ENCODE results near the gene ATG13. TPM values are rescaled to one million over a fixed set of nuclear protein-coding genes. Genes with fewer than 3 reads are reported as not detected.

The ATG13 gene
- total RNA-seq, 2 experiments from 2014 or later = 46.4 to 53.2 TPM

GRCh38 chr11:46693597-46694012, 76.3 kb downstream of the ATG13 start:
- TF ChIP-seq EZH2phosphoT487 (IDR thresholded peaks at IDR 0.05; ENCODE audit: borderline replicate concordance, low read depth, low read length) = no peak
- TF ChIP-seq CTCF (conservative IDR thresholded peaks at IDR 0.05; ENCODE audit: low read length) = no peak
- Histone ChIP-seq H3K4me1 (ENCODE audit: insufficient read depth, low read length, poor library complexity, severe bottlenecking) (peaks cover under 1% of the 10 kb centered on the region), H3K79me2 (ENCODE audit: insufficient read depth, low read depth, low read length) (peaks cover under 1% of the 10 kb centered on the region; the same call in 1 of the 2 replicates), H2AFZ (ENCODE audit: low read length) (no peak overlapping the region), H3K36me3 (ENCODE audit: insufficient read depth, low read length) (peaks cover 24% of the 10 kb centered on the region), H3K9me2 (ENCODE audit: insufficient read depth, low read length) (no peaks in the 10 kb centered on the region), H3K4me3 (ENCODE audit: low read depth, low read length, poor library complexity, severe bottlenecking) (no peak overlapping the region), H4K20me1 (ENCODE audit: insufficient read depth, low read length) (no peaks in the 10 kb centered on the region), H3K4me2 (ENCODE audit: low read length) (no peak overlapping the region), H3K27ac (ENCODE audit: low read depth, low read length, poor library complexity, severe bottlenecking) (no peak overlapping the region), H3K9me3 (ENCODE audit: low read length) (no peaks in the 10 kb centered on the region)
- ChIA-PET CTCF (ENCODE audit: unreplicated experiment) (no interaction called here), POLR2A (interaction anchor here (0.6 to 1.2 kb wide), 3 partner anchors 8 to 32 kb away, joined by 3 to 4 read pairs (median 3); no protein-coding TSS in a partner anchor)
- BruUV-seq (replicated peaks) = no TSS peak
- DNase-seq (ENCODE audit: low spot score) = no peak
- intact Hi-C loops (cut with micrococcal nuclease; ENCODE audit: unreplicated experiment) = no loop called here

- intact Hi-C loops (cut with micrococcal nuclease; ENCODE audit: unreplicated experiment) = no loop called here
- DNase-seq (ENCODE audit: low spot score) = no peak
- POLR2A ChIA-PET = interaction anchor here (1.1 to 1.2 kb wide), 2 partner anchors 9 to 32 kb away, joined by 3 to 4 read pairs; no protein-coding TSS in a partner anchor
- BruUV-seq (replicated peaks) = no TSS peak
- H2AFZ ChIP-seq (ENCODE audit: low read length) = no peak overlapping the region
- peaks cover 5% of the 10 kb centered on the region; the same call in 1 of the 2 replicates for H3K79me2 ChIP-seq (ENCODE audit: insufficient read depth, low read depth, low read length)
- no peak overlapping the region for H3K4me3 ChIP-seq (ENCODE audit: low read depth, low read length, poor library complexity, severe bottlenecking)
- H3K9me3 ChIP-seq (ENCODE audit: low read length) = no peaks in the 10 kb centered on the region
- no peak for TF ChIP-seq CTCF (conservative IDR thresholded peaks at IDR 0.05; ENCODE audit: low read length)
- no peak for TF ChIP-seq EZH2phosphoT487 (IDR thresholded peaks at IDR 0.05; ENCODE audit: borderline replicate concordance, low read depth, low read length)
- H3K9me2 ChIP-seq (ENCODE audit: insufficient read depth, low read length) = no peaks in the 10 kb centered on the region
- H4K20me1 ChIP-seq (ENCODE audit: insufficient read depth, low read length) = no peaks in the 10 kb centered on the region
- H3K4me1 ChIP-seq (ENCODE audit: insufficient read depth, low read length, poor library complexity, severe bottlenecking) = peaks cover 5% of the 10 kb centered on the region
- no peak overlapping the region for H3K4me2 ChIP-seq (ENCODE audit: low read length)
- CTCF ChIA-PET (ENCODE audit: unreplicated experiment) = no interaction called here
- no peak overlapping the region for H3K27ac ChIP-seq (ENCODE audit: low read depth, low read length, poor library complexity, severe bottlenecking)
- peaks cover 24% of the 10 kb centered on the region for H3K36me3 ChIP-seq (ENCODE audit: insufficient read depth, low read length)
Observed at GRCh38 chr11:46694072-46694471, 76.7 kb downstream of the ATG13 start.

GRCh38 chr11:46694607-46695006, 77.3 kb downstream of the ATG13 start:
- Histone ChIP-seq H3K4me2 (ENCODE audit: low read length) (no peak overlapping the region), H3K79me2 (ENCODE audit: insufficient read depth, low read depth, low read length) (peaks cover 10% of the 10 kb centered on the region; the same call in 1 of the 2 replicates), H2AFZ (ENCODE audit: low read length) (no peak overlapping the region), H3K9me3 (ENCODE audit: low read length) (no peaks in the 10 kb centered on the region), H3K27ac (ENCODE audit: low read depth, low read length, poor library complexity, severe bottlenecking) (no peak overlapping the region), H3K4me1 (ENCODE audit: insufficient read depth, low read length, poor library complexity, severe bottlenecking) (peaks cover 10% of the 10 kb centered on the region), H3K36me3 (ENCODE audit: insufficient read depth, low read length) (peaks cover 24% of the 10 kb centered on the region), H3K4me3 (ENCODE audit: low read depth, low read length, poor library complexity, severe bottlenecking) (no peak overlapping the region), H3K9me2 (ENCODE audit: insufficient read depth, low read length) (no peaks in the 10 kb centered on the region), H4K20me1 (ENCODE audit: insufficient read depth, low read length) (no peaks in the 10 kb centered on the region)
- BruUV-seq (replicated peaks) = no TSS peak
- CTCF ChIA-PET (ENCODE audit: unreplicated experiment) = no interaction called here
- intact Hi-C loops (cut with micrococcal nuclease; ENCODE audit: unreplicated experiment) = no loop called here
- POLR2A ChIA-PET = interaction anchor here (1.0 to 1.1 kb wide), 2 partner anchors 9 to 20 kb away, joined by 3 to 4 read pairs; no protein-coding TSS in a partner anchor
- TF ChIP-seq EZH2phosphoT487 (IDR thresholded peaks at IDR 0.05; ENCODE audit: borderline replicate concordance, low read depth, low read length) = no peak
- TF ChIP-seq CTCF (conservative IDR thresholded peaks at IDR 0.05; ENCODE audit: low read length) = no peak
- DNase-seq (ENCODE audit: low spot score) = no peak
